ENCODE results near the gene MCC.

- TF ChIP-seq CTCF (conservative IDR thresholded peaks at IDR 0.05) (no peak), ZFX (IDR thresholded peaks at IDR 0.05) (no peak)
Observed at GRCh38 chr5:113044776-113045465, 443.3 kb downstream of the MCC start.
